WTC11 (cell line): ENCODE measurements around the gene CXCL12. TPM values are rescaled to one million over a fixed set of nuclear protein-coding genes. Genes with fewer than 3 reads are reported as not detected.

ENCODE experiments used
- ATAC-seq: fragments of 200-7000 bp; cut with Tn5 transposase; 2 replicates; pipeline ENCODE4 v1.10.0; 2021; ENCODE audit warnings: mild to moderate bottlenecking, moderate library complexity
- CTCF ChIA-PET: fragments of 300-600 bp; sonication (Branson Sonifier 250); formaldehyde crosslinking; loops from one replicate; lab custom pipeline; 2021; ENCODE audit warnings: antibody characterized with exemption; lab: Charles Lee
- POLR2A ChIA-PET: fragments of 350-600 bp; sonication (Branson Sonifier 250); formaldehyde crosslinking; loops from one replicate; lab custom pipeline; 2021; ENCODE audit warnings: antibody characterized with exemption; lab: Charles Lee
- DNase-seq: peaks from one replicate; pipeline ENCODE4 v3.0.0; 2021; ENCODE audit warnings: low spot score
- H3K27ac Mint-ChIP-seq: 2 replicates; pipeline ENCODE4 v1.8.0; 2021; ENCODE audit warnings: mixed read lengths
- H3K27me3 Mint-ChIP-seq: 2 replicates; pipeline ENCODE4 v1.8.0; 2021; ENCODE audit warnings: low read depth, mild to moderate bottlenecking, moderate library complexity, mixed read lengths
- H3K36me3 Mint-ChIP-seq: 2 replicates; pipeline ENCODE4 v1.8.0; 2021; ENCODE audit warnings: mixed read lengths
- H3K4me1 Mint-ChIP-seq: 2 replicates; pipeline ENCODE4 v1.8.0; 2022; ENCODE audit warnings: mixed read lengths
- H3K4me3 Mint-ChIP-seq: 2 replicates; pipeline ENCODE4 v1.8.0; 2021; ENCODE audit warnings: mild to moderate bottlenecking, moderate library complexity, mixed read lengths
- H3K9me3 Mint-ChIP-seq: 2 replicates; pipeline ENCODE4 v1.8.0; 2021; ENCODE audit warnings: mixed read lengths
- ATF1 ChIP-seq: sonication (generic); formaldehyde crosslinking; IDR thresholded peaks from 2 replicates; pipeline ENCODE4 v1.8.1; 2023; ENCODE audit warnings: mild to moderate bottlenecking, moderate library complexity, missing genetic modification reagents
- CREB1 ChIP-seq: sonication (generic); formaldehyde crosslinking; IDR thresholded peaks from 2 replicates; pipeline ENCODE4 v1.8.0; 2023; ENCODE audit warnings: mild to moderate bottlenecking, missing genetic modification reagents
- ELF4 ChIP-seq: sonication (generic); formaldehyde crosslinking; IDR thresholded peaks from 2 replicates; pipeline ENCODE4 v1.8.1; 2022; ENCODE audit warnings: low read depth, mild to moderate bottlenecking, moderate library complexity, missing genetic modification reagents
- JAZF1 ChIP-seq: fragments of 250-450 bp; sonication (Bioruptor Pico); IDR thresholded peaks from 2 replicates; pipeline ENCODE4 v1.9.0; 2021; ENCODE audit warnings: moderate library complexity, mild to moderate bottlenecking, inconsistent platforms
- KAT7 ChIP-seq: sonication (generic); formaldehyde crosslinking; IDR thresholded peaks from 2 replicates; pipeline ENCODE4 v1.8.1; 2023; ENCODE audit warnings: missing genetic modification reagents, mild to moderate bottlenecking, borderline replicate concordance
- MYBL2 ChIP-seq: sonication (generic); formaldehyde crosslinking; IDR thresholded peaks from 2 replicates; pipeline ENCODE4 v1.8.1; 2023; ENCODE audit warnings: mild to moderate bottlenecking, moderate library complexity, missing genetic modification reagents
- NR1H2 ChIP-seq: sonication (generic); formaldehyde crosslinking; IDR thresholded peaks from 2 replicates; pipeline ENCODE4 v1.9.0; 2021; ENCODE audit warnings: mild to moderate bottlenecking, moderate library complexity, missing genetic modification reagents
- NR2C2 ChIP-seq: sonication (generic); formaldehyde crosslinking; IDR thresholded peaks from 2 replicates; pipeline ENCODE4 v1.8.0; 2022; ENCODE audit warnings: mild to moderate bottlenecking, missing genetic modification reagents
- RELA ChIP-seq: sonication (generic); formaldehyde crosslinking; IDR thresholded peaks from 2 replicates; pipeline ENCODE4 v1.8.1; 2022; ENCODE audit warnings: missing genetic modification reagents, mild to moderate bottlenecking, borderline replicate concordance
- RORB ChIP-seq: fragments of 250-450 bp; sonication (Bioruptor Pico); IDR thresholded peaks from 2 replicates; pipeline ENCODE4 v1.9.0; 2021; ENCODE audit warnings: mild to moderate bottlenecking
- SOX15 ChIP-seq: fragments of 250-450 bp; sonication (Bioruptor Pico); IDR thresholded peaks from 2 replicates; pipeline ENCODE4 v1.9.0; 2021; ENCODE audit warnings: mild to moderate bottlenecking
- SP1 ChIP-seq: sonication (generic); formaldehyde crosslinking; conservative IDR thresholded peaks from 2 replicates; pipeline ENCODE4 v1.8.1; 2022; ENCODE audit warnings: missing genetic modification reagents
- TEAD1 ChIP-seq: sonication (generic); formaldehyde crosslinking; IDR thresholded peaks from 2 replicates; pipeline ENCODE4 v1.8.0; 2022; ENCODE audit warnings: mild to moderate bottlenecking, missing genetic modification reagents
- TP53 ChIP-seq: sonication (generic); formaldehyde crosslinking; IDR thresholded peaks from 2 replicates; pipeline ENCODE4 v1.8.1; 2023; ENCODE audit warnings: mild to moderate bottlenecking, missing genetic modification reagents
- ZNF121 ChIP-seq: sonication (generic); formaldehyde crosslinking; IDR thresholded peaks from 2 replicates; pipeline ENCODE4 v1.8.0; 2023; ENCODE audit warnings: missing genetic modification reagents
- ZNF138 ChIP-seq: sonication (generic); formaldehyde crosslinking; conservative IDR thresholded peaks from 2 replicates; pipeline ENCODE4 v1.8.1; 2022; ENCODE audit warnings: mild to moderate bottlenecking, moderate library complexity, missing genetic modification reagents
- ZNF416 ChIP-seq: fragments of 250-450 bp; sonication (Bioruptor Pico); IDR thresholded peaks from 2 replicates; pipeline ENCODE4 v1.9.0; 2021; ENCODE audit warnings: mild to moderate bottlenecking, inconsistent platforms
- ZNF423 ChIP-seq: fragments of 250-450 bp; sonication (Bioruptor Pico); IDR thresholded peaks from 2 replicates; pipeline ENCODE4 v2.1.2; 2022; ENCODE audit warnings: mild to moderate bottlenecking, moderate library complexity
- total RNA-seq: library from RNA; stranded (reverse); gene quantifications from 3 replicates; pipeline ENCODE4 v1.2.3, GENCODE V29; 2021
- TF ChIP-seq, protein P1 (sequence below): sonication (generic); formaldehyde crosslinking; IDR thresholded peaks from 2 replicates; pipeline ENCODE4 v1.8.0; 2023; ENCODE audit warnings: mild to moderate bottlenecking, missing genetic modification reagents
- TF ChIP-seq, protein P2 (sequence below): sonication (generic); formaldehyde crosslinking; IDR thresholded peaks from 2 replicates; pipeline ENCODE4 v1.8.1; 2022; ENCODE audit warnings: mild to moderate bottlenecking, missing genetic modification reagents, moderate library complexity, borderline replicate concordance
- TF ChIP-seq, protein P3 (sequence below): fragments of 250-450 bp; sonication (Bioruptor Pico); IDR thresholded peaks from 2 replicates; pipeline ENCODE4 v1.9.0; 2021; ENCODE audit warnings: mild to moderate bottlenecking
- TF ChIP-seq, protein P4 (sequence below): sonication (generic); formaldehyde crosslinking; IDR thresholded peaks from 2 replicates; pipeline ENCODE4 v1.8.1; 2022; ENCODE audit warnings: low read depth, mild to moderate bottlenecking, moderate library complexity, missing genetic modification reagents, borderline replicate concordance
- TF ChIP-seq, protein P5 (sequence below): sonication (generic); formaldehyde crosslinking; IDR thresholded peaks from 2 replicates; pipeline ENCODE4 v1.8.0; 2022; ENCODE audit warnings: mild to moderate bottlenecking, missing genetic modification reagents
- TF ChIP-seq, protein P6 (sequence below): sonication (generic); formaldehyde crosslinking; IDR thresholded peaks from 2 replicates; pipeline ENCODE4 v1.8.0; 2022; ENCODE audit warnings: mild to moderate bottlenecking, missing genetic modification reagents
- TF ChIP-seq, protein P7 (sequence below): sonication (generic); formaldehyde crosslinking; IDR thresholded peaks from 2 replicates; pipeline ENCODE4 v1.8.0; 2023; ENCODE audit warnings: missing genetic modification reagents
- TF ChIP-seq, protein P8 (sequence below): sonication (generic); formaldehyde crosslinking; IDR thresholded peaks from 2 replicates; pipeline ENCODE4 v1.8.1; 2023; ENCODE audit warnings: mild to moderate bottlenecking, moderate library complexity, missing genetic modification reagents

The CXCL12 gene
- total RNA-seq, 1 experiment from 2014 or later: 52.4 TPM

DNA sequence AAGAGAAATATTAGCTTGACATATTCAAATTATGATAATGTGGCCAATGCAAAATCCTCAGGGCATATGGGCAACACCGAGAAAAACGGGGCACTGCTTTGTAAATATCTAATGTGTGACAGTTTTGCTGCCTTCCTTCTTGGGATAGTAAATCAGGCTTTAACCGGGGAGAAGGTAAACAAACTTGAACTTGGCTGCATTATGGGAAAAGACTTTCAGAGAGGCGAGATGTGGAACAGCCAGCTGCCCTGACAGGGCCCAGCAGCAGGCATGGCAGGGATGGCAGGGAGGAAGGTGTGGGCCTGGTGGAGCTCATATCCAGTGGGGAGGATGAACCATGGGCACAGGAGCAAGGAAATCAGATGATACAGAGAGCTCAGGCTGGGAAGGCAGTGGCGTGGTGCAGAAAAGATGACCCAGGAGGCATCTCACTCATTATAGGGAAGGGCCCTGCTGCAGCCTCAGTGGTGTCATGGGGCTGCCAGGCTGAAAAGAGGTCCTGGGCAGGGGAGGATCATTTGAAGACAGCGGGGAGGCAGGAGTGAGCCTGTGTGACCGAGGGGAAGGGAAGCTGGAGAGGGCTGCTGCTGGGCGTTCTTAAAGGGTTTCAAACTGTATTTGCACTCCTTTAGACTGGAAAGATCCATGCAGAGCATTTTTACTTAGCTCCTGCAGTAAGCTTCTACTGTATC lies 26.7 kb downstream of the CXCL12 start:
- H3K27ac Mint-ChIP-seq: peak overlapping the region; percentile 37
- H3K9me3 Mint-ChIP-seq: peaks cover 6% of the 10 kb centered on the region; the same call in 1 of the 2 replicates
- CTCF ChIA-PET: interaction anchor here (1.6 to 3.4 kb wide), 3 partner anchors 11 to 28 kb away, joined by 4 to 18 read pairs (median 14); no protein-coding TSS in a partner anchor
- POLR2A ChIA-PET: interaction anchor here (0.9 to 1.2 kb wide), 2 partner anchors 11 to 13 kb away, joined by 3 to 7 read pairs; no protein-coding TSS in a partner anchor
- ATAC-seq (no peak), DNase-seq (no peak)
- peaks cover 10% of the 10 kb centered on the region for H3K36me3 Mint-ChIP-seq
- peaks cover 55% of the 10 kb centered on the region for H3K4me1 Mint-ChIP-seq
- TF ChIP-seq, protein P1, sequence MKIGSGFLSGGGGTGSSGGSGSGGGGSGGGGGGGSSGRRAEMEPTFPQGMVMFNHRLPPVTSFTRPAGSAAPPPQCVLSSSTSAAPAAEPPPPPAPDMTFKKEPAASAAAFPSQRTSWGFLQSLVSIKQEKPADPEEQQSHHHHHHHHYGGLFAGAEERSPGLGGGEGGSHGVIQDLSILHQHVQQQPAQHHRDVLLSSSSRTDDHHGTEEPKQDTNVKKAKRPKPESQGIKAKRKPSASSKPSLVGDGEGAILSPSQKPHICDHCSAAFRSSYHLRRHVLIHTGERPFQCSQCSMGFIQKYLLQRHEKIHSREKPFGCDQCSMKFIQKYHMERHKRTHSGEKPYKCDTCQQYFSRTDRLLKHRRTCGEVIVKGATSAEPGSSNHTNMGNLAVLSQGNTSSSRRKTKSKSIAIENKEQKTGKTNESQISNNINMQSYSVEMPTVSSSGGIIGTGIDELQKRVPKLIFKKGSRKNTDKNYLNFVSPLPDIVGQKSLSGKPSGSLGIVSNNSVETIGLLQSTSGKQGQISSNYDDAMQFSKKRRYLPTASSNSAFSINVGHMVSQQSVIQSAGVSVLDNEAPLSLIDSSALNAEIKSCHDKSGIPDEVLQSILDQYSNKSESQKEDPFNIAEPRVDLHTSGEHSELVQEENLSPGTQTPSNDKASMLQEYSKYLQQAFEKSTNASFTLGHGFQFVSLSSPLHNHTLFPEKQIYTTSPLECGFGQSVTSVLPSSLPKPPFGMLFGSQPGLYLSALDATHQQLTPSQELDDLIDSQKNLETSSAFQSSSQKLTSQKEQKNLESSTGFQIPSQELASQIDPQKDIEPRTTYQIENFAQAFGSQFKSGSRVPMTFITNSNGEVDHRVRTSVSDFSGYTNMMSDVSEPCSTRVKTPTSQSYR (CRISPR knock-in tag): no peak
- TF ChIP-seq, protein P2, sequence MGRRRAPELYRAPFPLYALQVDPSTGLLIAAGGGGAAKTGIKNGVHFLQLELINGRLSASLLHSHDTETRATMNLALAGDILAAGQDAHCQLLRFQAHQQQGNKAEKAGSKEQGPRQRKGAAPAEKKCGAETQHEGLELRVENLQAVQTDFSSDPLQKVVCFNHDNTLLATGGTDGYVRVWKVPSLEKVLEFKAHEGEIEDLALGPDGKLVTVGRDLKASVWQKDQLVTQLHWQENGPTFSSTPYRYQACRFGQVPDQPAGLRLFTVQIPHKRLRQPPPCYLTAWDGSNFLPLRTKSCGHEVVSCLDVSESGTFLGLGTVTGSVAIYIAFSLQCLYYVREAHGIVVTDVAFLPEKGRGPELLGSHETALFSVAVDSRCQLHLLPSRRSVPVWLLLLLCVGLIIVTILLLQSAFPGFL (CRISPR knock-in tag): no peak
- TF ChIP-seq RELA (CRISPR knock-in tag): no peak
- no peak for TF ChIP-seq ELF4 (CRISPR knock-in tag)
- no peak for TF ChIP-seq ZNF416 (CRISPR knock-in tag)
- TF ChIP-seq SP1 (CRISPR knock-in tag): no peak
- no peak for TF ChIP-seq ZNF121
- TF ChIP-seq MYBL2: no peak
- TF ChIP-seq, protein P3, sequence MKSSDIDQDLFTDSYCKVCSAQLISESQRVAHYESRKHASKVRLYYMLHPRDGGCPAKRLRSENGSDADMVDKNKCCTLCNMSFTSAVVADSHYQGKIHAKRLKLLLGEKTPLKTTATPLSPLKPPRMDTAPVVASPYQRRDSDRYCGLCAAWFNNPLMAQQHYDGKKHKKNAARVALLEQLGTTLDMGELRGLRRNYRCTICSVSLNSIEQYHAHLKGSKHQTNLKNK (CRISPR knock-in tag): no peak
- TF ChIP-seq, protein P4, sequence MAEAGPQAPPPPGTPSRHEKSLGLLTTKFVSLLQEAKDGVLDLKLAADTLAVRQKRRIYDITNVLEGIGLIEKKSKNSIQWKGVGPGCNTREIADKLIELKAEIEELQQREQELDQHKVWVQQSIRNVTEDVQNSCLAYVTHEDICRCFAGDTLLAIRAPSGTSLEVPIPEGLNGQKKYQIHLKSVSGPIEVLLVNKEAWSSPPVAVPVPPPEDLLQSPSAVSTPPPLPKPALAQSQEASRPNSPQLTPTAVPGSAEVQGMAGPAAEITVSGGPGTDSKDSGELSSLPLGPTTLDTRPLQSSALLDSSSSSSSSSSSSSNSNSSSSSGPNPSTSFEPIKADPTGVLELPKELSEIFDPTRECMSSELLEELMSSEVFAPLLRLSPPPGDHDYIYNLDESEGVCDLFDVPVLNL (CRISPR knock-in tag): no peak
- no peak for TF ChIP-seq TEAD1 (CRISPR knock-in tag)
- TF ChIP-seq ZNF423 (CRISPR knock-in tag): no peak
- TF ChIP-seq KAT7 (CRISPR knock-in tag): no peak
- no peak for TF ChIP-seq SOX15
- TF ChIP-seq, protein P5, sequence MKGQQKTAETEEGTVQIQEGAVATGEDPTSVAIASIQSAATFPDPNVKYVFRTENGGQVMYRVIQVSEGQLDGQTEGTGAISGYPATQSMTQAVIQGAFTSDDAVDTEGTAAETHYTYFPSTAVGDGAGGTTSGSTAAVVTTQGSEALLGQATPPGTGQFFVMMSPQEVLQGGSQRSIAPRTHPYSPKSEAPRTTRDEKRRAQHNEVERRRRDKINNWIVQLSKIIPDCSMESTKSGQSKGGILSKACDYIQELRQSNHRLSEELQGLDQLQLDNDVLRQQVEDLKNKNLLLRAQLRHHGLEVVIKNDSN (CRISPR knock-in tag): no peak
- no peak for TF ChIP-seq ZNF138 (CRISPR knock-in tag)
- TF ChIP-seq CREB1 (CRISPR knock-in tag): no peak
- no peak for TF ChIP-seq TP53 (CRISPR knock-in tag)
- H3K27me3 Mint-ChIP-seq: no peaks in the 10 kb centered on the region; the same call in 1 of the 2 replicates
- H3K4me3 Mint-ChIP-seq: no peak overlapping the region

DNA sequence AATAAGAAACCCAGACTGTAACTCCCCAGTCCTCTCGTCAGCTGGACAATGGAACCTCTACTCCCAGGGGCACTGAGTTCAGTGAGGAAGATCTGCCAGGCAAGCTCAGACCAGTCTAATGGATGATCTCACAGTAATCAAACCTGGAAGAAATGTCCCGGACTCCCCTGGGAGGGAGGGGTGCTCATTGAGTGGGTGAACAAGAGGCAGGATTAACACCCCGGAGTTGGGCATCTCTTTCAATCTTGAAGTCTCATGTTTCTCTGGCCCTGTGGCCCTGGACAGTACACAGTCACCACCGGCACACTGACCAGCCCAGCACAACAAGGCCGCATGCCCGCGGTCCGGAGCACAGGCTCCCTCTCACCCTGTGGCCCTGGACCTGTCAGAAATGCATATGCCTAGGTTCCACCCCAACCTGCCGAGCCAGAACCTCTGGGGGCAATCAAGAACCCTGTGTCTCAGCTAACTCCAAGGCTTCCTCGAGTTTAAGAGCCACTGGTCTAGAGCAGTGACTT lies 27.8 kb downstream of the CXCL12 start:
- ATAC-seq (no peak), DNase-seq (no peak)
- H3K27me3 Mint-ChIP-seq: no peaks in the 10 kb centered on the region; the same call in 1 of the 2 replicates
- H3K4me3 Mint-ChIP-seq: no peak overlapping the region
- CTCF ChIA-PET: no interaction called here
- H3K36me3 Mint-ChIP-seq: peaks cover 3% of the 10 kb centered on the region
- peak overlapping the region; percentile 54; the same call in 1 of the 2 replicates for H3K27ac Mint-ChIP-seq
- POLR2A ChIA-PET: no interaction called here
- 0 out of 2 replicates have a peak, but pooled peaks cover under 1% of the 10 kb centered on the region for H3K9me3 Mint-ChIP-seq
- H3K4me1 Mint-ChIP-seq: peaks cover 52% of the 10 kb centered on the region
- TF ChIP-seq NR2C2 (CRISPR knock-in tag) (no peak), RORB (CRISPR knock-in tag) (no peak), MYBL2 (no peak), JAZF1 (CRISPR knock-in tag) (no peak), ATF1 (CRISPR knock-in tag) (no peak), RELA (CRISPR knock-in tag) (no peak), NR1H2 (CRISPR knock-in tag) (no peak)
- TF ChIP-seq, protein P6, sequence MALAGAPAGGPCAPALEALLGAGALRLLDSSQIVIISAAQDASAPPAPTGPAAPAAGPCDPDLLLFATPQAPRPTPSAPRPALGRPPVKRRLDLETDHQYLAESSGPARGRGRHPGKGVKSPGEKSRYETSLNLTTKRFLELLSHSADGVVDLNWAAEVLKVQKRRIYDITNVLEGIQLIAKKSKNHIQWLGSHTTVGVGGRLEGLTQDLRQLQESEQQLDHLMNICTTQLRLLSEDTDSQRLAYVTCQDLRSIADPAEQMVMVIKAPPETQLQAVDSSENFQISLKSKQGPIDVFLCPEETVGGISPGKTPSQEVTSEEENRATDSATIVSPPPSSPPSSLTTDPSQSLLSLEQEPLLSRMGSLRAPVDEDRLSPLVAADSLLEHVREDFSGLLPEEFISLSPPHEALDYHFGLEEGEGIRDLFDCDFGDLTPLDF (CRISPR knock-in tag): no peak
- TF ChIP-seq, protein P7, sequence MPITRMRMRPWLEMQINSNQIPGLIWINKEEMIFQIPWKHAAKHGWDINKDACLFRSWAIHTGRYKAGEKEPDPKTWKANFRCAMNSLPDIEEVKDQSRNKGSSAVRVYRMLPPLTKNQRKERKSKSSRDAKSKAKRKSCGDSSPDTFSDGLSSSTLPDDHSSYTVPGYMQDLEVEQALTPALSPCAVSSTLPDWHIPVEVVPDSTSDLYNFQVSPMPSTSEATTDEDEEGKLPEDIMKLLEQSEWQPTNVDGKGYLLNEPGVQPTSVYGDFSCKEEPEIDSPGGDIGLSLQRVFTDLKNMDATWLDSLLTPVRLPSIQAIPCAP (CRISPR knock-in tag): no peak
- TF ChIP-seq, protein P8, sequence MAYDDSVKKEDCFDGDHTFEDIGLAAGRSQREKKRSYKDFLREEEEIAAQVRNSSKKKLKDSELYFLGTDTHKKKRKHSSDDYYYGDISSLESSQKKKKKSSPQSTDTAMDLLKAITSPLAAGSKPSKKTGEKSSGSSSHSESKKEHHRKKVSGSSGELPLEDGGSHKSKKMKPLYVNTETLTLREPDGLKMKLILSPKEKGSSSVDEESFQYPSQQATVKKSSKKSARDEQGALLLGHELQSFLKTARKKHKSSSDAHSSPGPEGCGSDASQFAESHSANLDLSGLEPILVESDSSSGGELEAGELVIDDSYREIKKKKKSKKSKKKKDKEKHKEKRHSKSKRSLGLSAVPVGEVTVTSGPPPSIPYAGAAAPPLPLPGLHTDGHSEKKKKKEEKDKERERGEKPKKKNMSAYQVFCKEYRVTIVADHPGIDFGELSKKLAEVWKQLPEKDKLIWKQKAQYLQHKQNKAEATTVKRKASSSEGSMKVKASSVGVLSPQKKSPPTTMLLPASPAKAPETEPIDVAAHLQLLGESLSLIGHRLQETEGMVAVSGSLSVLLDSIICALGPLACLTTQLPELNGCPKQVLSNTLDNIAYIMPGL (CRISPR knock-in tag): no peak
